ENCODE data around the gene CBFA2T2. TPM values are rescaled to one million over a fixed set of nuclear protein-coding genes. Genes with fewer than 3 reads are reported as not detected.

The CBFA2T2 gene
- total and polyA plus RNA-seq, 2 of the 4 experiments (the other 2 are of a cell fraction), result 3.8 to 6.2 TPM

- Histone ChIP-seq H3K27ac (ENCODE audit: insufficient read depth, low read length) (no peak overlapping the region), H3K9me3 (ENCODE audit: control insufficient read depth, insufficient read depth, low read length) (no peaks in the 10 kb centered on the region), H2AK9ac (replicated peaks; ENCODE audit: low read depth, low read length, poor library complexity) (no peak overlapping the region), H3K4me2 (ENCODE audit: low read depth, low read length) (no peak overlapping the region), H3K27me3 (ENCODE audit: control insufficient read depth, insufficient read depth, low read length) (no peaks in the 10 kb centered on the region), H2AK5ac (ENCODE audit: low read depth, low read length) (no peak overlapping the region; the same call in 1 of the 2 replicates), H3K4me1 (ENCODE audit: control insufficient read depth, insufficient read depth, low read length) (no peaks in the 10 kb centered on the region), H3K4me3 (ENCODE audit: insufficient read depth, low read depth, low read length) (no peak overlapping the region), H3K9me1 (ENCODE audit: insufficient read depth, low read length) (no peaks in the 10 kb centered on the region), H4K91ac (ENCODE audit: insufficient read depth, low read depth, low read length) (no peak overlapping the region), H3K14ac (replicated peaks; ENCODE audit: low read depth, low read length) (no peak overlapping the region), H2AFZ (replicated peaks; ENCODE audit: low read length, poor library complexity) (no peak overlapping the region), H4K5ac (ENCODE audit: low read depth, low read length) (no peak overlapping the region), H2BK5ac (ENCODE audit: low read depth, low read length, poor library complexity, severe bottlenecking) (no peak overlapping the region), H3K9ac (ENCODE audit: low read depth, low read length) (no peak overlapping the region), H2BK15ac (ENCODE audit: low read depth, low read length) (no peak overlapping the region), H2BK20ac (ENCODE audit: low read depth, low read length) (no peak overlapping the region), H2BK120ac (ENCODE audit: low read depth, low read length) (no peak overlapping the region), H3K56ac (ENCODE audit: extremely low read depth, insufficient read depth, low read length) (no peak overlapping the region), H4K20me1 (ENCODE audit: insufficient read depth, low read length) (no peaks in the 10 kb centered on the region), H4K8ac (ENCODE audit: low read depth in 2 of 2, low read length in 2 of 2) (no peak overlapping the region), H3K79me1 (ENCODE audit: low read depth in 1 of 2, low read length in 2 of 2) (peaks cover 11 to 20% of the 10 kb centered on the region in 2 experiments; a peak in 3 of 4 replicates), H3K23ac (ENCODE audit: low read depth, low read length) (no peak overlapping the region), H3K4ac (ENCODE audit: low read depth, low read length) (no peak overlapping the region), H3K18ac (ENCODE audit: low read depth, low read length) (no peak overlapping the region), H3K36me3 (ENCODE audit: control insufficient read depth, insufficient read depth, low read length) (0 out of 2 replicates have a peak, but pooled peaks cover under 1% of the 10 kb centered on the region)
- intact Hi-C loops (cut with micrococcal nuclease), result no loop called here
- ATAC-seq (ENCODE audit: low read depth) (no peak), DNase-seq (no peak)
- dilution Hi-C loops (cut with HindIII; ENCODE audit: low sequenced_read_pairs, unreplicated experiment), result no loop called here
- in situ Hi-C loops (cut with MboI; ENCODE audit: low sequenced_read_pairs), result no loop called here
- 96% methylated on average over 4 of the region's 10 CpGs; no CpG with 5 or more reads in 1 of the 2 experiments for WGBS, 2 experiments (ENCODE audit: extremely low coverage in 2 of 2, insufficient read length in 1 of 2)
- POLR2A ChIA-PET (ENCODE audit: unreplicated experiment), result no interaction called here
- BruUV-seq (replicated peaks), result no TSS peak
- no peak for TF ChIP-seq MAZ (IDR thresholded peaks at IDR 0.05; ENCODE audit: borderline replicate concordance, low read depth, low read length)
- no peak for TF ChIP-seq FOS (IDR thresholded peaks at IDR 0.05; ENCODE audit: low read depth, low read length)
- no peak for TF ChIP-seq USF2 (IDR thresholded peaks at IDR 0.05; ENCODE audit: low read depth, low read length)
- no peak for TF ChIP-seq MAFK (IDR thresholded peaks at IDR 0.05; ENCODE audit: low read depth, low read length)
- TF ChIP-seq MXI1 (IDR thresholded peaks at IDR 0.05; ENCODE audit: borderline replicate concordance, low read depth, low read length), result no peak
- TF ChIP-seq RAD21 (IDR thresholded peaks at IDR 0.05; ENCODE audit: low read length), result no peak
- no peak for TF ChIP-seq CTCF (conservative IDR thresholded peaks at IDR 0.05; ENCODE audit: low read depth, low read length)
- no peak for TF ChIP-seq POLR2A (IDR thresholded peaks at IDR 0.05; ENCODE audit: low read depth, low read length)
- TF ChIP-seq CHD1 (IDR thresholded peaks at IDR 0.05; ENCODE audit: low read depth, low read length), result no peak
- no peak for TF ChIP-seq BHLHE40 (IDR thresholded peaks at IDR 0.05; ENCODE audit: low read depth, low read length)
- no peak for TF ChIP-seq SMC3 (IDR thresholded peaks at IDR 0.05; ENCODE audit: low read depth, low read length)
- TF ChIP-seq NFE2L2 (IDR thresholded peaks at IDR 0.05; ENCODE audit: low read depth, low read length), result no peak
- TF ChIP-seq RCOR1 (IDR thresholded peaks at IDR 0.05; ENCODE audit: insufficient replicate concordance, low read length), result no peak
- TF ChIP-seq CEBPB (IDR thresholded peaks at IDR 0.05; ENCODE audit: low read depth, low read length), result no peak
- TF ChIP-seq ELK1 (IDR thresholded peaks at IDR 0.05; ENCODE audit: borderline replicate concordance, low read depth, low read length), result no peak
- TF ChIP-seq RFX5 (IDR thresholded peaks at IDR 0.05; ENCODE audit: low read depth, low read length), result no peak
- CTCF ChIA-PET, result no interaction called here
Measured at GRCh38 chr20:33488201-33488600, 1.7 kb upstream of the CBFA2T2 start.

All from IMR-90 (cell line).